Cerebellar cortex (tissue), 1 donor: ENCODE results near the gene TBC1D5.
"Not testable (repeated sequence)": the region's sequence is repeated elsewhere in the genome, so short reads cannot be mapped to it uniquely, and the experiment has no call there.

Experiments used
- DNase-seq: peaks from one replicate; pipeline ENCODE4 v3.0.0-alpha.2; 2015; ENCODE audit warnings: low spot score

TBC1D5 gene

DNA sequence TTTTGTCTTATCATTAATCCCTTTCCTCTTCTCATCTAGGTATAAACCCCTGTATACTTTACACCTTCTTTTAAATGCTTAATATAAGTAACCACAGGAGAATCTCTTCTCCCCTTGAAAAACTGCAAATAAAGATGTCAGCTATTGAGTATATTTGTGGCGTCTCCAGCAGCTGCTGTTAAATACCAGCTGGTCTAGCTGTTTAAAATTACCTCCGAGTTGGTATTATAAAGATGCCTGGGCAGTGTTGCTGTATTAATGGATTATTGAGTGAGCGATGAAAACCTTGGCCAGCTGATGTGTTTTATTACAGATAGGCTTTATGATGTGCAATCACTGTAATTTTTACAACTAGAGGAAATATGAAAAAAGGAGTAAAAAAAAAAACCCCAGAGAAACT is 388.1 kb downstream of the TBC1D5 start:
- DNase-seq, result no peak

DNA sequence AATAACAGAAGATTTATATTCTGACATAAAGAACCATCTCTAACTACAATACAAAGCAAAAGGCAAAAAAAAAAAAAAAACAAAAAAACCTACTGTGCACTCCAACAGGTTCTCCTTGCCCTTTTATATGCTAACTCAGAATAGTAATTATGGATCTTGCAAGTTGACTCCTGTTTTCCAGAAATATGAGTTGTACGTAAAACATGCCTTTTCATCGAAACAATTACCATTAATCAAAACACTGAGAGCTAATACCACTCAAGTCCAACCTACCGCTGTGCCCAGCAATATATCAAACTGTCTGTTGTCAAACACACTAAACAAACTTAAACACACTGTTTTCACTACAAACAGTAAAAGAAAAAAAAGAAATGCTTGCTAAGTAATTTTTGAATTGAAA is 389.8 kb downstream of the TBC1D5 start:
- no peak for DNase-seq

DNA sequence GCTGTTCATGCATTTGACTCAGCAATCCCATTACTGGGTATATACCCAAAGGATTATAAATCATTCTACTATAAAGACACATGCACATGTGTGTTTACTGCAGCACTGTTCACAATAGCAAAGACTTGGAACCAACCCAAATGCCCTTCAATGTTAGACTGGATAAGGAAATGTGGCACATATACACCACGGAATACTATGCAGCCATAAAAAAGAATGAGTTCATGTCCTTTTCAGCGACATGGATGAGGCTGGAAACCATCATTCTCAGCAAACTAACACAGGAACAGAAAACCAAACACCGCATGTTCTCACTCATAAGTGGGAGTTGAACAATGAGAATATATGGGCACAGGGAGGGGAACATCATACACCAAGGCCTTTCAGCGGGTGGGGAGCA is 391.2 kb downstream of the TBC1D5 start:
- not testable (repeated sequence) for DNase-seq

DNA sequence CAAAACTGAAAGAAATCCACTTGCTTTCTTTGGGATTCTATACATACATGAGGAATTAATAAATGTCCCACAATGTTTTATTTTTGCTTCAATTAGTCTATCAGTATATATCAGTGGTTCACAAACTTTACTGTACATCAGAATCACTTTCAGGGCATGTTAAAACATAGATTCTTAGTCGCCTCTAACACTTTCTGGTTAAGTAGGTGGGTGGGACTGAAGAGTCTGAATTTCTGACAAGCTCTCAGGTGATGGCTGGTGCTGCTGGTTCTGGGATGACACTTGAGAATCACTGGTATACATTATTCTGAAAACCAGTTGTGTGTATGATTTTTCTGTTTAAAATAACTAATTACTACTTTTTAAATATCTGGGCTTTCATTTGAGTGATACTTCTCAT is 393.3 kb downstream of the TBC1D5 start:
- DNase-seq, result no peak

DNA sequence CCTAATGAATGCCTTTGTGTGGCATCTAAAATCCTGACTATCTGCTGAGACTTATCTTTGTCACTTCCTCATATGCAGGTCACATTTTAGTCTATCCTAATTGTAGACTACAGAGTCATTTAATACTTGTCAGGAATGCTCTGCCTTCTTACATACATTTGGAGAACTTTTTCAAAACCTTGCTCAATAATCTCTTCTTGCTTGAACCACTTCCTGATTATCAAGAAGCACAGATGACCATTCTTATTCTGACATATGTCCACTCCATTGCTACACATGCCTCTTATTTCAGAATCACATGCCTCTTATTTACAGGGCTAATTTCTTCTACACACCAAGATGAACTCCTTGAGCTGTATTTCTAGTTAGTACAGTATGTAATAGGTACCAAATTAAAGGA is 400.3 kb downstream of the TBC1D5 start:
- no peak for DNase-seq

DNA sequence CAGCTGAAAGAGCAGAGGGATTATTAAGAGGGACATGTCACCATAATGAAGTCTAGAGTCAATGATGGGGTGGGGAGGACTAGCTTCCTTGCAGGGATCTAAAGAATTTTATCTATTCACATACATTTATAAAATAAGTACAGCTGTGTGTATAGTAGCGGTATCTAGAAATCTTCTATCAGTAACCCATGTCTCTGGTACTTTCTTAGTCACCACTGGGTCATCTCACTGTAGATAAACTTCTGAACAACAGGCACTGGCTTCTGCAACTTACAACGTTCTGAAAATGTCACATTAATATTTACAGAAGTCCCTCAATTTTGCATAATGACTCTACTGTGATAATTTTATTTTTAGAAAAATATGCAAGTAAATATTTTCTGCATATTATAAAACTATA is 401.7 kb downstream of the TBC1D5 start:
- DNase-seq, result no peak

DNA sequence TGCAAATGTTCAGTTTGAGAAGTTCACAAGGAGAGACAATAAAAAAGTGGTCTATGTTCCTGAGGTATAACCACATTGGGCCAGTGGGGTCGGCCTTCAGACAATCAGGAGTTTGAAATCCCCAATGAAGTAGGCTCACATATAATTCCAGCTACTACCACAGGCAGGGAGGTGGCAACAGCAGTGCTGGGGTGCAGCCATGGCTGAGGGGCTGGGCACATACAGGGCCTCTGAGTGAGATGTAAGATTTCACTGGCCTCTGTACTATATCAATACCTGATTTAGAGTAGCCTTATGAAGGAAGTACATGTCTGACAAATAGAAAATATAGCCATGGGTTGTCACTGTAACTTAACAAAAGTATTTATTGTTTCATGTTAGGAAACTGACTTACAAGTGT is 402.2 kb downstream of the TBC1D5 start:
- DNase-seq, result no peak

DNA sequence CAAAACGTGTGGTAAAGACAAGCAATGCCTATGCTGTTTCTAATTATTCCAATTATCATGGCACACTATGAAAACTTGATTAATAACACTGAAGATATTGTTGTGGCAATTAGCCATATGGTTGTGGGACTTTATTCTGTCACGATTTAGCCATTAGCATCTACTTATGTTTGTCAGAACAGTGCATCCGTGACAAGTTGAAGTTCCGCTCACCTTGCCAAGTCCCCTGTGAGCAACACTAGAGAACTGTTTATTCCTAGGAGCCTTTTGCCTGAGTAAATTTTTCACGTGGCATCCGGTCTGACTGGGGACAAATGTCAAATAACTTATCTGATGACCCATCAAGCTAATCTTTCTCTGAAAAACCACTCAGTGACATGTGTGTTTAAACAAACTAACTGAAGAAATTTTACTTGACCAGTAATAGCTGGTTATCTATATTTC is 403.3 kb downstream of the TBC1D5 start:
- DNase-seq, result peak; percentile 73

DNA sequence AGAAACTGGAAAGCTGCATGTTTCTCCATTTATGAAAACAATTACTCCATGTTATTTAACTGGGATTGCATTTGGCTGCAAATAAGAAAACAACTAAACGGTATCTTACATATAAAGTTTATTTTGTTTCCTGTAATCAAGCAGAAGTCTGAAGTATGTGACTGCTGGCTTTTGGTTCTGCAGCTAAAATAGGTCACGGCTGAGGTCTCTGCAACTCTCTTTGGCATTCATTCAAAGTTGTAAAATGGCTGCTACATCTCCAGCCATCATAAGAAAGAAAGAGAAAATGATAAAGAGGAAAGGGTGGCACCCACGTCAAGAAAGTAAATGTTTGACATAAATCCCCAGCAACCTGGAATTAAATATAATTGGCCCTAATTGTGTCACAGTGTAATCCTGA is 406.1 kb downstream of the TBC1D5 start:
- peak; percentile 78 for DNase-seq

DNA sequence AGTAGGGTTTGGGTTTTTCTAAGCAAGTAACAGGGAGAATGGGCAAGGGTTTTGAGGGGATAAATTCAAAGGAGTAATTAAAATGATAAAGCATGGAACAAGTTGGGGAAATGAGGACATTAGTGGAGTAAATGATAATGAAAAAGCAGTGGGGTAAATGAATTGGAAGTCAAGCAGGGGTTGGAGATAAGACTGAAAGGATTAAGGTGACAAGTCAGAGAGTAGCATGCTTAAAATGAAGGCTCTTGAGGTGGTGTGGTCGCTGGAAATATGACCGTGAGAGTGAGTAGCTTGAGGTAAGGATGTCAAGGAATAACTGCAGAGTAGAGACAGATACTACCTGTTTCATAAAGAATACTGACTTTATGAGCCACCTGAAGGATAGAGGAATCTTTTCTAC is 408.5 kb downstream of the TBC1D5 start:
- no peak for DNase-seq

DNA sequence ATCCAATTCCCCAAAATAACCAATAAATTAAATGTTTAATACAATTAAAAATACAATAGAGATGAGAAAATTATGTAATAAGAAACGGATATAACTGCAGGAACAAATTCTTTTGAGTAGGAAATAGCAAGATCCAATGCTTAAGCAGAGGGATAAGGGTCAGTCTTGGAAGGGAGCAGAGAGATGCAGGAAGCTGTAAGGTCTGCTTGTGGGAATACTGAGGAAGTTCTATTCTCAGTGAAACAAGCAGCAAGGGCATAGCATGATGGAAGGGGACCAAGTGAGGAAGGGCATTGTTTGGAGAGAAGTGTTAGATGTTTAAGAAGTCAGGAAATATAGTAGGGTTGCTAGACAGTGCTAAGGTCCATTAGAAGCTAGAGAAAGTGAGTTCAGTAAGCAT is 409.0 kb downstream of the TBC1D5 start:
- DNase-seq, result no peak

DNA sequence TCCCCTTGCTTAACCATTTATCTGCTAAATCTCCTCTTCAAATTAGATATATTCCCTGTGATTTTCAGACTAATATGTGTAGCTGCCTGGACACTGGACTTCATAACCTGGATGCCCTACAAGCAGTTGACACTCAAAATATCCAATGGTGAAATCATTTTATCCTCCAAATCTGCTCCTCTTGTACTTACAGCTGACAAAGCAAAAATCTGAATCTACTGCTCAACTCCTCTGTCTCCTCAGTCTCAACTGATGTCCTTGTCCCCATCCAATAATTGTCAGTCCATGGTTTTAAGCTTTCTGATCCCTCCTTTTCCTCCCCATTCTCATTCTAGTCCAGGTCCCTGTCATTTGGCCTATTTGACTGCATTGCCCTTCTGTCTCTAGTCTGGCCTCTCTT is 411.8 kb downstream of the TBC1D5 start:
- DNase-seq, result no peak

DNA sequence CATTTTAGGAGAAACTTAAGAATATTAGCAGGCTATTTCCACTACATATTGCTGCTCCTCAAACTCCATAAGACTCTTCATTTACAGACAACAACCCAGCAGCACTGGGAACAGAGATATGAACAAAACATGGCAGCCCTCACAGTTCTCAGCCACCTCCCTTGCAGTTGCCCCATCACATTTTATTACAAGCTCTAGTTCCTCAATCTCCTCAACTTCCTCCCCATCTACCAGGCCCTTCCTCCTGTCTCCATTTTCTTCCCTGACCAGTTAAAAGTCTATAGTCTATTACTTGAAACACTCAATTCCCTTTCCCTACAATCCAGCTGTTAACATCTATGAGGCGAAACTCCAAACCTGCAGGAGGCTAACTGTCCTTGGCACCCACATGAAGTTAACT is 412.5 kb downstream of the TBC1D5 start:
- no peak for DNase-seq

DNA sequence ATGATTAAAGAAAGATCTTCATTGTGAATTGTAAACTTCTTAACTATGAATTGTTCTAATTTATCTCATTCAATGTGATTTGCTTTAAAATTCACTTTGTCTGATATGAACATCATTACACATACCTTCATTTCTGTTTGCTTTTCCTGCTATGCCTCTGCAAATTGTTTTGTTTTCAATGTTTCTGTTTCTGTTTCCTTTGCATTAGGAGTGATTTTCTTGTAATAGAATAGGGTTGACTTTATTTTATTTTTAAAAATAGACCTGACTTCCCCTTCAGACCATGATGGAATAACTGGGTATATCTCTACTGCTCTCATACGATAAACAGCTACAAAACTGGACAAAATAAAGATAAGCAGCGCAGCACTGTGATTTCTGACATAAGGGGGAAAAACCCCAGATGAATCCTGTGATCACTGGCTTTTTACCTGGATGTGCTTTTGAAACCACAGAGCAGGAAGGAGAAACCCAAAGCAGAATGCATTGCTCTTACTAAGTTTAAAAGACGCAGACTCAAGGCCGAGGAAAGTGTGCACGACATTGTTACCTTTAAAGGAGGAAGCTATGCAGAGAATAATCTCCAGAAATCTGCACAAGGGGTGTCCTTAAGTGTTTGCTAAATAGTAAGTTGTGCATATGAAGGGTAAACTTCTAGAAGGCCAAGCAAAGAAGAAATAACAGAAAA is 420.2 kb downstream of the TBC1D5 start:
- DNase-seq, result no peak

DNA sequence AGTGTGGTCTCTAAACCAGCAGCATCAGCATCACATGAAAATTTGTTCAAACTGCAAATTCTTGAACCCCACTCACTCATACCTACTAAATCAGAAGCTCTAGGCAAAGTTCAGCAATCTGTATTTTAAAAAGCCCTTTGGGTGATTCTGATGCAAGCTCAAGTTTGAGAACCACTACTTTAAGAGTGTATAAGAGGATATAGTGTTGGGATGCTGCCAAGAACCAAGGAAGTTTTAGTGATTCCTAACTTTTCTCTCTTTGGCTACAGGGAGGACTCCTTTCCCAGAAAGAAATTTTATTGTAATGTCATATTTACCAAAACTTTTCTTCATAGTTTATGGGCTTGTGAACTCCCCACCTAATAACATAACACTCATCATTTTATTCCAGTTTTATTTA is 422.2 kb downstream of the TBC1D5 start:
- DNase-seq, result no peak

DNA sequence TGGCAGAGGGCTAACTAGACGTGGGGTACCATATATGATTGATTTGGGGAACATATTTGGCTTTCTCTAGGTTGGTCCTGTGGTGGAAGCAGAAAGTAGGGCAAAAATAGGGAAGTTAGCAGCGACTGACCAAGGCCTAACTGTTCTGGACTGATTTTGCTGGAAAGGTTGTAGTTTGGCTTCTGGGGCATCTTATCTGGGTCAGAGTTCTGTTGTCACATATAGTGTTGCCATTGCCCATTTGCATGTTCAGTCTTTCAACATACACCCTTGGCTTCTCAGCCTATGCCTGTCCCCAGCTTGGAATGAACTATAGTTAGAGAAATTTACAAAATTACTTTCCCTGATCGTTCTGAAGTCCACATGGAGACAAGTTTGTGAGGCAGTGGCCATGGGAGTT is 426.5 kb downstream of the TBC1D5 start:
- no peak for DNase-seq

DNA sequence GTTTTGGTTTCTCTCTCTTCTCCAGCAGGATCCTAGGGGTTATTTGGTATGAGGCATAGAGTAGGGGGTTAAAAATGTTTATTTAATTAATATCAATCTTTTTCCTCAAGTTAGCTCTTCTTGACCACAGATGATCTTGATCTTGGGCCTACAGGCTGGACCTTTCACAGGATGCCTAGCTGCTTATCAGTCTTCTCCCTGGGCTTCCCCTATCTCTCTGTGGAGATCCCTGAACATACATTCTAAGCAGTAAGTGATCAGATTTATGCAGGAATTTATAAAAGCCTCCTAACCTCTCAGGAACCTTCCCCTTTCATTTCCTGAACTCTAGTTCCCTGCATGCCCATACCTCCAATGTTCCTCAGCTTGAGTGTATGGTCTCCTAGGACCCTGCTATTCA is 428.3 kb downstream of the TBC1D5 start:
- no peak for DNase-seq

DNA sequence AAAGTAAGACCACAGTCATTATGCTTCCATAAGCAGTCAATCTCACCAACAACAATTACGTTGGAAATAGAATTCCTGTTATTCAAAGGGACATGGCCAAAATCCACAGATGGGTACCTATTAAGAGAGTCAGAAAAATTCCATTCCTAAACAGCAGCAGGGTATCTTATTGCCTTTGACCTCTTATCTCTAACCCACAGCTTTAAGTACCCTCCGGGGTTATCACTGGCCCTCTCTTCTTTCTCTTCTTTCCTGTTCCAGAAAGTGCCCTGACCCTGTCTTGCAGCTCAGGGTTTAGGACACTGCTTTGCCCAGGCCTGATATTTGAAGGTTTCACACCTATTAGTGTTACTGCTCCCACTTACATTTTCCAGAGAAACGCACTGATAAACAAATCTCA is 428.7 kb downstream of the TBC1D5 start:
- DNase-seq, result no peak

DNA sequence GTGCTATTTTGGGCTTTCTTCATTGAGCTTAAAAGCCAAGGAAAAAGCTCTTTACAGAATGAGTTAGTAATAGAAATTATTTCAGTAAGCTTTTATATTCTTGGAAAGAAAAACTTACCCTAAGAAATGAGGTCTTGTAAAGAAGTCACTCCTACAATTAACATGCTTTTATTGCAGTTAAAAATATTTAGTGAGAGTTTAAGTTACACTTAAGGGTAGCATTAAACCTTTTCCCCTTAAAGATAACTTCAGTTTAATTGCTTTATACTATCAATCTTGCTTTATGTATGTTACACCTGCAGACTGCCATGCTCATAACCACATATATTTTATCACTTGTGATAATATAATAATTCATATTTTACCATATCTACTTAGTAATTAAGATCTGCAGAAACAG is 431.4 kb downstream of the TBC1D5 start:
- DNase-seq, result no peak

DNA sequence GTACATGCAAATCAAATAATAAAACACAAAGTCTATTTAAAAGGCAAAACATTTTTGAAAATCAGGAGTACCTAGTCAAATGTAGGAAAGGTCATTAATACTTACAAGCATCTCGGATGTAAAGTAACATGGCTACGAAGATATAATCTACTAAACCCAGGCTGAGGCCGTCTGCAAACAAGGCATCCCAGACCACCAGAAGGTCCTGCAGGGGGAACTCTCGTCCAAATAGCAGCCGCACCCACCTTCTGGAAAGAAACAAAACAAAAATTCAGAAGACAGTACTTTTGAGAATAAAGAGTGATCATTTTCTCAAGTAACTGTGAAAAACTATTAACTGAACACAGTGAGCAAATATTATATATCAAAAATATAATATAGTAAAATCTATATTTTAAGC is 434.5 kb downstream of the TBC1D5 start:
- DNase-seq, result no peak

DNA sequence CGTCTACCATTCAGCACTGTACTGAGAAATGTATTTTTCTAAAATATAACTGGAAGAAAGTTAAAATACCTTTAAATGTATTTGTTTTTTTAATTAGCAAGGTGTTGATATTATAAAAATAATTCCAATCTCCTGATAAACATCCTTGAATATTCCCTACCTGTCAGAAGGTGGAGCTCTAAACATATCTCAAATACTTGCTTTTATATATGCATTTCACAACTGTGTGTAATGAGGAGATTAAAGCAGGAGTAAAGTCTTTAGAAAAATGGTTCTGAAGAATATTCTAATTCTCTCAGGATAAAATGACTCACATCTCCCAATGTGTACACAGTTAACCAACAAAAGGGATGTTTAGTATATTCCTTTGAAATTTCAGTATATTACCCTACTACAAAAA is 434.9 kb downstream of the TBC1D5 start:
- no peak for DNase-seq

DNA sequence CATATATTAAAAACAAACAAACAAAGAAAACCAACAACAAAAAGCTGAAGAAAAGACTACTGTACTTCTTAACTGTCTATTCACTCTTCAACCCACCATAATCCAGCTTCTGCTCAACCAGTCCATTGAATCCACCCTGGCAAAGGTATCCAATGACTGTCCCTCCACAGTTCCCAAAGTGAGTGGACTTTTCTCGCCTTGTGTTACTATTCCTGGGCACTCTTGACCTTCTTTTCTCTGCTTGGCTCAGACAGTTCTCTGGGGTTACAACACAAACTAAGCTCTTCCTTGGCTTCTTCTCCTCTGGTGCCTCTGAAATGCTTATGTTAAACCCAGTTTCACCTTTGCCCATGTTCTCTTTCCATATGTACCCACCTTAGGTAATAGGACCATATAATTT is 437.5 kb downstream of the TBC1D5 start:
- DNase-seq, result no peak

DNA sequence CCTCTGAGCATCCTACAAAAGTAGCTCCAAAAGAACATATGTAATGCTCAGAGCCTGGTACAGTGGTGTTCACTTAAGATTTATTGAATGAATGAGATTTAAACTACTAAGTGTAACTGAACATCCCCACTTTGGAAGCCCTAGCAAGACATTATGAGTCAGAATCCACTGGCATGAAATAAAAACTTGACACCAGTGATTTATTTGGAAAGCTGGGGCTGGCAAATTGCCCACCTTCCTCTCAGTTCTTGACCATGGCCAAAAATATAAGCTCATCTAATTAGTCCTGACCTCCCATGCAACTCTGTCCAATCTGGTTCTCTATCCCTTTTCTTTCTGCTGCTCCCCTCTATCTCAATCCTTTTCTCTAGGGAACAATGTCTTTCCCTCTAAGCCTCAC is 439.7 kb downstream of the TBC1D5 start:
- peak; percentile 15 for DNase-seq

DNA sequence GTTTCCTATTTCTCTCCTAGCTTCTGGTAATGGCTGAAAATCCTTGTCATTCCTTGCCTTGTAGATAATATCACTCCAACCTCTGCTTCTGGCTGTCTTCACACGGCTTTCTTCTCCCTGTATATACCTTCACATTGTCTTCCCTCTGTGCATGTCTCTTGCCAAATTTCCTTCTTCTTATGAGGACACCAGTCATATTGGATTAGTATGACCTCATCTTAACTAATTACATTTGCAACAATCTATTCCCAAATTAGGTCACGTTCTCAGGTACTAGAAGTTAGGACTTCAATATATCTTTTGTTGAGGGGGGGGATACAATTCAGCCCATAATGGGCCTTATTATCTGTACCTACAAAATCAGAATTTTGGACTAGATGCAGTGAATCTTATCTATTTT is 440.3 kb downstream of the TBC1D5 start:
- DNase-seq, result no peak

DNA sequence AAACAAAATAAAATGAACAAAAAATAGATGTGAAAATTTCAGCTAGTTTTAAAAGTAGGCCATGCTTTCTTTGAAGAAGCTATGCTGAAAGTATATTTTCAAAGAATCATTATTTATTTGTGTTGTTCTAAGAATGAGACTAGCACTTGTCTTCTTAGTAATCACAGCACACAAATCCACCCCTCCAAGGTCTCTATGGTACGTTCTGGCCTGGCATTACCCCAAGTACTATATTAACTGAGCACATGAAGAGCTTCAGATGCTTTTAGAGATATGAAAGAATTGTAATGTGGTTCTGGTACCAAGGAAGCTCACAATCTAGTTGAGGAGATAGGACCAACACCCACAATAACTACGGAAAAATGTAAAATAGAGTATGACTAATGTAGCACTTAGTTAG is 441.2 kb downstream of the TBC1D5 start:
- peak; percentile 35 for DNase-seq
